T1000 (cell line): ENCODE measurements around the gene RPS6KC1.
"Not testable (repeated sequence)": the region's sequence is repeated elsewhere in the genome, so short reads cannot be mapped to it uniquely, and the experiment has no call there.

Experiments used
- DNase-seq: peaks from one replicate; lab custom pipeline; 2025; ENCODE audit warnings: mixed read lengths; lab: John Stamatoyannopoulos, UW

RPS6KC1 gene

DNA sequence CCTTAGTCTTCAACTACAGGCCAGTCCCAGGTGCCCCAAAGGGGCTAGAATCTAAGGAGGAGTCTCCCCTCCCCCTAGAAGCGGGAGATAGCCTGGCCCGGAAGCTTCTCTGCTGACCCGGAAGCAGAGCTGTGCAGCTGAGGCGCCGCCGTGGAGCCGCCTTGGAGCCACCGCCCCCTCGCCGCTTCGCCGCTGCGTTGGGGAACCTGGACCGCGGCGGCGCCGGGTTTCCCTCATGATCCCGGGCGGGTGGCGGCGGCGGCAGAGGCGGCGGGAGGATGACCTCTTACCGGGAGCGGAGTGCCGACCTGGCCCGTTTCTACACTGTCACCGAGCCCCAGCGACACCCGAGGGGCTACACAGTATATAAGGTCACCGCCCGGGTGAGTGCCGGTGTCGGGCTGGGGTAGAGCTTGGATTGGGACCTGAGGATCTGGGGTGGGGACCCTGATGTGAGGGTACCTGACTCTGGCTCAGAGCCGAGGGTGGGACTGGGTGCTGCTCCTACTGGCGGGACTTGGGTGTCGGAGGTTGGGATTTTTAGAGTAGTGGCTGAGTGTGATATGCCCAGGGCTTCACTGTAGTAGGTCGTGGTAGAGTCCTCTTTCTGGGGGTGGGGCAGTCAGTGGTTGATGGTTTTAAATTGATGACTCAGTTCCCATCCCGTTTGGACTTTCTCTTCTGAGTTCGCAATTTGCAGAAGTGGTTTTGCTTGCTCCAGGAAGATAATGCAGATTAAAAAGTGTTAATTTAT lies at the start of gene RPS6KC1:
Gene RPS6KC1, plus strand, starts transcription at position 115 of the 754 bp plus-strand sequence. Its CDS starts 164 bp downstream, at position 279.
- peak; percentile 62 for DNase-seq

DNA sequence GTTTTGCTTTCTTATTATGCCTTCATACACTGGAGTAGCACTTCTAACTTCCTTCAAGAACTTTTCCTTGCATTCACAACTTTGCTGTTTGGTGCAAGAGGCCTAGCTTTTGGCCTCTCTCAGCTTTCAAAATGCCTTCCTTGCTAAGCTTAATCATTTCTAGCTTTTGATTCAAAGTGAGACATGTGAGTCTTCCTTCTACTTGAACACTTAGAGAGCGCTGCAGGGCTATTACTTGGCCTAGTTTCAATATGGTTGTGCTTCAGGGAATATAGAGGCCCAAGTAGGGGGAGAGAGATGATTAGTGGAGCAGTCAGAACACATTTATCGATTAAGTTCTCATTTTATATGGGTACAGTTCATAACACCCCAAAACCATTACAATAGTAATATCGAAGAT lies 47.8 kb upstream of the RPS6KC1 start:
- DNase-seq, result no peak

DNA sequence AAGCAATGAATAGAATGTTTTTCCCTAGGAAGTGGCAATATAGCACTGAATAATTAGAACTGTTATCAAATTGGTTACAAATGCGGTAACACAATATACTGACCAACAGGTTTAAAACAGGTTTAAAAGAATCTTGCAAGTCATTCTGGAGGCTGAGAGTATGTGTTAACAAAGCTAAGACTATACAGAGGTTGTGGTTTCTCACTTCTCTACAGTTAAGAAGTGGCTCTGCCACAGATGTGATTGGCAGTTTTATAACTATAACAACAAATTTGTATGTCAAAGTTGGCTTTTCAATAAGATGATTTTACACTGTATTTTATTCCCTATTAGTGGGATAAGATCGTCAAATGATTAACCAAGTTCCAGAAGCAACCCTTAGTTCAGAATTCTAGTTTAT lies 42.5 kb upstream of the RPS6KC1 start:
- no peak for DNase-seq

GRCh38 chr1:213014642-213015041 lies 36.4 kb upstream of the RPS6KC1 start:
- DNase-seq, result no peak

DNA sequence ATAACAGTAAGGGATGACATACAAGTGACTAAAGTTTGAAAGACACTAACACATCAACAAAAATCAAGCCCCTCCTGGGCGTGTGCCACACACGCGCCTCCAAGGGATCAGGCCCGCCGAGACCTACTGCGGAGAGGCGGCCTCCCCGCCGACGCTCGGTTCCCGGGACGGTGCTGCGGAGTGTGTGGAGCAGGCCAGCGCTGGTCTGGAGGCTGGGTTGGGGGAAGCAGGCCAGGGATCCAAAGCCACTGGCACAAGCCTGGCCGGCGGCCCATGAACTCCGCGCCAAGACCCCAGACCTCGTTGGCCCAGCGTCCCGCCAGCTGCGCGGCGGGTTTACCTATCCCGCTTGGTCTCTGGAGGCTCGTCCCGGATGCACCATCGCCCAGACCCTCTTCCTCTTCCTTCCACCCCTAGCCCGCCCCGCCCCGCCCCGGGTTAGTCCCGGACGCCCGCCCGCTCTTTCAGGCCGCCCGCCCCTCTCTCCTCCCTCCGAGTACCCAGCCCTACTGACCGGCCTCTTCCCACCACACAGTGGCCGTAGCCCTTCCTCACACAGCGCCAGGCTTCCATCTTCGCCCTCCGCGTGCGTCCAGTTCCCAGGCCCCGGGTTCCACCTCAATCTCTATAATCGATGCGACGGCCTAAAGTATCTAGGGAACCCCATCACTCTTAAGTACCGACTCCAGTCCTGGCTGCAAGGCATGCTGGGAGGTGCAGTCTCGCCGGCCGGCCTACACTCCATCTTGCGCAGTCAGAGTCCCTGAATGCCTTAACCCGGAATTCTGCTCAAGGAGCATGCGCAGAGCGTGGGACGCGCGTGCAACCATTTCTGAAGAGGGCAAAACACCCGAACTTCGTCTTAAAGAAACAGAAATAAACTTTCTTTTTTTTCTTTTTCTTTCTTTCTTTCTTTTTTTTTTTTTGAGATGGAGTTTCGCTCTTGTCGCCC lies 35.7 kb upstream of the RPS6KC1 start, which contains the start of gene ANGEL2:
Gene ANGEL2, minus strand, starts transcription at position 769 of the 952 bp plus-strand sequence. Its CDS starts 196 bp downstream, at position 573.
- peak; percentile 94 for DNase-seq

DNA sequence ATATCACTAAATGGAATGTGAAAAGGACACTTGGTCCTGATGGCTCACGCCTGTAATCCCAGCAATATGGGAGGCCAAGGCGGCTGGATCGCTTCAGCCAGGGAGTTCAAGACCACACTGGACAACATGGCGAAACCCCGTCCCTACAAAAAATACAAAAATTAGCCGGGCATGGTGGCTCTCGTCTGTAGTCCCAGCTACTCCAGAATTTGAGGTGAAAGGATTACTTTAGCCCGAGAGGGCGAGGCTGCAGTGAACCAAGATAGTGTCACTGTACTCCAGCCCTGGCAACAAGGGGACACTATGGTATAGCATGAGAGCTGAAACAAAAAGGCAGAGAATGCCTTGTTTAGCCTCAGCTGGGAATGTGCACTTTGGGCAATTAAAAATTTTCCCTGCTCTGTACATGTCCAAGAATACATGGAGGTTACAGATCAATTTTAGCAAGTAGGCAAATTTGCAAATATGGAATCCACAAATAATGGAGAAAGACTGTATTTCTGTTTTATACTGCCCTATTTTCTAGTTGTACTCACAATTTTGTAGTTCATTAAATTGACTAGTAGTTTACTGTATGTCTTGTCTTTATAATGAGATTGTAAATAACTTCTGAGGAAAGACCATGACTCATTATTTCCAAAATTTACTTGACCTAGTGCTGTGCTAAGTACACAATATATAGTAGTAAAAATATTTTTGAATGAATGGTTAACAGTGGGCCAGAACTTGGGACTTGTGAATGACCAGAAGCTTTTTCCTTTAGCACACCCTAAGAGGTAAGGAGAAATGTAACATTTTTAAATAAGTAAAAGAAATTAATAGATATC lies 33.4 kb upstream of the RPS6KC1 start:
- no peak for DNase-seq

GRCh38 chr1:213019450-213019849 lies 31.6 kb upstream of the RPS6KC1 start:
- DNase-seq, result no peak

DNA sequence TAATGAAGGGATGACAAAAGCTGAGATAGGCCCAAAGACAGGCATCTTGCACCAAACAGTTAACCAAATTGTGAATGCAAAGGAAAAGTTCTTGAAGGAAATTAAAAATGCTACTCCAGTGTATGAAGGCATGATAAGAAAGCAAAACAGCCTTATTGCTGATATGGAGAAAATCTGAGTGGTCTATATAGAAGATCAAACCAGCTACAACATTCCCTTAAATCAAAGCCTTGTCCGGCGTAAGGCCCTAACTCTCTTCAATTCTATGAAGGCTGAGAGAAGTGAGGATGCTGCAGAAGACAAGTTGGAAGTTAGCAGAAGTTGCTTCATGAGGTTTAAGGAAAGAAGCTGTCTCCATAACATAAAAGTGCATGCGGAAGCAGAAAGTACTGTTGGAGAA lies 31.0 kb upstream of the RPS6KC1 start:
- DNase-seq, result no peak

GRCh38 chr1:213027024-213027423 lies 24.0 kb upstream of the RPS6KC1 start:
- DNase-seq, result not testable (repeated sequence)

- DNase-seq, result no peak
These were observed 18.4 kb upstream of the RPS6KC1 start for GRCh38 chr1:213032651-213033050.

DNA sequence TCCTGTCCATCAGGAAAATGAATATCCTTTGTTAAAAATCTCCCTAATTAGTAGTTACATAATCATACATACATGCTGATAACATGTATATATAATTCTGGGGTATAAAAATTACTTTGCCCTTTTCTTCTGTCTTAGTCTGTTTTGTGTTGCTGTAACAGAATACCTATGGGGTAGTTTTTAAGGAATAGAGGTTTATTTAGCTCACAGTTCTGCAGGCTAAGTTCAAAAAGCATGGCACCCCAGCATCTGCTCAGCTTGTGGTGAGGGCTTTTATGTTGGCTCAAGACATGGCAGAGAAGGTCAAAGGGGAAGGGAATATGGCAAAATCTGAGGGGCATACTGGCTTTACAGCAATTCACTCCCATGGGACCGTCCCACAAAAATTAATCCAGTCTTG lies 16.3 kb upstream of the RPS6KC1 start:
- DNase-seq, result no peak

- no peak for DNase-seq
These were observed 15.5 kb upstream of the RPS6KC1 start for GRCh38 chr1:213035573-213035972.

DNA sequence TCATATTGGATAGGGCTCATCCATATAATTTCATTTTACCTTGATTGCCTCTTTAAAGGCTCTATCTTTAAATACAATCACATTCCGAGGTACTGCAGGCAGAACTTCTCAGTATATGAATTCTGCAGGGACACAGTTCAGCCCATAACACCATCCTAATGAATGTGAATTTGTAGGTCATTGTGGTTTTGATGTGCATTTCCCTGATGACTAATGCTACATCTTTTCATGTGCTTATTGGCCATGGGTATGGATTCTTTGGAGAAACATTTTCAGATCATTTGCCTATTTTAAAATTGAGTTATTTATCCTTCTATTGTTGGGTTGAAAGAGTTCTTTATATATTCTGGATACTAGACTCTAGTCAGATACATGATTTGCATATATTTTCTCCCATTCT lies 9.6 kb upstream of the RPS6KC1 start:
- no peak for DNase-seq

- not testable (repeated sequence) for DNase-seq
These were observed 5.5 kb upstream of the RPS6KC1 start for GRCh38 chr1:213045321-213046226.

GRCh38 chr1:213049232-213049631 lies 1.8 kb upstream of the RPS6KC1 start:
- DNase-seq, result no peak

GRCh38 chr1:213050745-213051126 lies 305 bp upstream of the RPS6KC1 start:
- DNase-seq, result no peak

DNA sequence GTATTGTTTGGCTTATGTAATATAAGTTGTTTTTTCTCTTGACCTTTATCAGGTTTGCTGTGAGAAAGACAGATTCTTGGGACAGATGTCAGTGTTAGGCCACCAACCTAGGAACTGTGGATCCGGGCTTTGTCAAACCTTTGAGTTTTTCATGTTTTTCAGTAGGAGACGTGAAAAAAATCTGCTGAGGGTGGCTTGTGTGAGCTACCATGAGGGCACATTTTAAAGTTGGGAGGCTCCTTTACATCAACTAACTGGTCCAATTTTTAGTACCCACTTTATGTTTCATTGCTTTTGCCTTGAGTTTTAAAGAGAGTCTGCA lies 801 bp downstream of the RPS6KC1 start:
- no peak for DNase-seq

DNA sequence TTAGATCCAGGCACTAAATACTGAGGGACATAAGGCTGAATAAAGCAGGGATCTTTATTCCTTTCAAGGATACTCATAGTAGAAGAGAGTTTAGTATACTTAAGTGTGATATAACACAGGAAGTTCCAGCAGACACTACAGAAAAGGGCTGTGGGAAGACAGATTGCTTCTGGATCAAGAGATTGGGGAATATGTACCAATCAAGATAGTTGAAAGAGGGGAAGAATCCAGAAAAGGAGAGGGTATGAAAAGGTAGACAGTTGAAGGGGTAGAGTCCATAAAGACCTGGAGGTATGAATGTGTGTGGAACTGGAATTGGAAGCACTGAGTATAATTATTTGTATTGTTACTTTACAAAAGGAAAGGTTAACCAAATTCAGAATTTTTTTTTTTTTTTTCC lies 2.4 kb downstream of the RPS6KC1 start:
- no peak for DNase-seq

DNA sequence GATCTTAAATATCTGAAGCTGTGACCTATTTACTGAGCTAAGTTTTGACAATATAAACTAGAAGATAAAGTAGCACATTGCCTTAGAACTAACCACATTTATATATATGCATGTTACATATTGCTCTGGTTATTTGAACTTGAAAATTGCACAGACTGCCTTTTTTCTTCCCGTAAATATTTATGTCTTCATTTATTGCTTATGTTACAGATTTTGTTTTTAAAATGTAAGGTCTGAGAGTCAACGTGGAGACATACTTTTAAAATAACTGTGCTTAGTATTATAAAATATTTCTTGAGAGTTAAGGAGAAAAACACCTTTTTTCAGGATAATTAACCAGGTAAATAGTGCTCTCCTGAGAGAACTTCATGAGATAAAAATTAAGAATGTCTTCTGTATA lies 3.1 kb downstream of the RPS6KC1 start:
- DNase-seq, result no peak

DNA sequence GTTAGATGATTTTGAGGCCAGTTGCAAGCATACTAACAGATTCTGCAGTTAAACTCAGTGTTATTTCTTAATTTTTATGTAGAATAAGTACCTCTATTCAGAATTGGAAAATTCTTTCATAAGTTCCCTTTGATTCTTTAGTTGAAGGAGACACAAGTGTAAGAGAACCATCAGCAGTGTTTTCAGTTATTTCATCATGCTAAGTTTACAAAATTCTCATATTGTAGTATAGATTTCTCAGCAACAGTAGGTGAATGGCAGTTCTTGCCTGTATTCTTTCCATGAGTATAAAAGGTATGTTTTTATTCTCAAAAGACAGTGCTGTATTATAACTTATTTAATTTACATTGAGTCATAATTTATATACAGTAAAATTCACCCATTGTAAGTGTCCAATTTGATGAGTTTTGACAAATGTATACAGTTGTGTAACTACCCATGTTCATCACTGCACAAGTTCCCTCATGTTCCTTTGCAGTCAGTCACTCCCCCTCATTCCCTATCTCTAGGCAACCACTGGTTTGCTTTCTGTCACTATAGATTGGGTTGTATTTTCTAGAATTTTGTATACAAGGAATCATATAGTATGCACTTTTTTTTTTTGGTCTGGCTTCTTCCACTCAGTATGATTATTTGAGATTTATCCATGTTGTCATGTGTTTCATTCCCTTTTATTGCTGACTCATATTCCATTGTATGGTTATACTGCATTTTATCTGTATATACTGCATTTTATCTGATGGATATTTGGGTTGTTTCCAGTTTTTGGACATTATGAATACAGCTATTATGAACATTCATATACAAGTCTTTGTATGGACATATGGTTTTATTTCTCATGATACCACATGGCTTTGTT lies 3.9 kb downstream of the RPS6KC1 start:
- DNase-seq, result no peak
